GM21576 (cell line): Measurements from ENCODE around the gene AGAP5.
"Not testable (repeated sequence)": the region's sequence is repeated elsewhere in the genome, so short reads cannot be mapped to it uniquely, and the experiment has no call there.

Experiments used
- ATAC-seq: cut with Tn5 transposase; IDR thresholded peaks from one replicate; pipeline ENCODE4 v1.9.1; 2021; ENCODE audit warnings: mild to moderate bottlenecking, moderate library complexity; ENCODE audit not compliant: unreplicated experiment

The AGAP5 gene

GRCh38 chr10:73662705-73663104 lies 35.2 kb downstream of the AGAP5 start:
- ATAC-seq, result not testable (repeated sequence)

DNA sequence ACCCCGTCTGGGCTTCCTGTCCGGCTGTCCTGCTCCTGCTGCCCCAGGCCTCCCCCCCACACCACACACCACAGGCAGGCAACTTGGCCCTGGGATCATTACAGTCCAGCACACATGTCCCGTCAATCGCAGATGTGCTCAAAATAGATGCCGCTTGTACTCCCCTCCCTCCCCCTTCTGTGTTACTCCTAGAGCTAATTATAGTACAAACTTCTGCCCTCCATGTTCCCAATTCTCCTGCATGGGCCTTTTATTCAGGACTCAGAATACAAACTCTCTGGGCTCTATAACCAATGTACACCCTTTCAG lies 42.0 kb downstream of the AGAP5 start, which contains the start of gene SYNPO2L:
TSS of gene SYNPO2L (minus strand) at position 40 of the 309 bp plus-strand sequence. CDS start 107 bp downstream, outside the sequence.
- ATAC-seq, result no peak

GRCh38 chr10:73655257-73655989 lies 42.5 kb downstream of the AGAP5 start:
- ATAC-seq, result no peak

DNA sequence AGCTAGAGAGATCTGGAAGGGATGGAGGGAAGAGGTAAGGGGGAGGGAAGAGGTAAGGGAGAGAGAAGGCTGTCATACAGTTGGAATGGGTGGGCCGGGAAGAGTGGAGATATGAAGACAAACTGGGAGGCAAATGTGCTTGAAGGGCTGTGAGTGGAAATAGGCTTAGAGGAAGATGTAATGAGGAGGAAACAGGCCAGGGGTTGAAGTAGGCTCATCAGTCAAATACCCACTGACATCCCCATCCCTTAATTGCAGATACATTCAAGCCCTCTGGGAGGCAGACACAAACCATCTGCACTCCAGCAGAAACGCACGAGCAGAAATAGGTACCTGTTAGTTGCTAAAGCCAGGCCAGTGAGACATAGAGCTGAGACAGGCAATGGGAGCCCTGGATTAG lies 44.2 kb downstream of the AGAP5 start:
- no peak for ATAC-seq

DNA sequence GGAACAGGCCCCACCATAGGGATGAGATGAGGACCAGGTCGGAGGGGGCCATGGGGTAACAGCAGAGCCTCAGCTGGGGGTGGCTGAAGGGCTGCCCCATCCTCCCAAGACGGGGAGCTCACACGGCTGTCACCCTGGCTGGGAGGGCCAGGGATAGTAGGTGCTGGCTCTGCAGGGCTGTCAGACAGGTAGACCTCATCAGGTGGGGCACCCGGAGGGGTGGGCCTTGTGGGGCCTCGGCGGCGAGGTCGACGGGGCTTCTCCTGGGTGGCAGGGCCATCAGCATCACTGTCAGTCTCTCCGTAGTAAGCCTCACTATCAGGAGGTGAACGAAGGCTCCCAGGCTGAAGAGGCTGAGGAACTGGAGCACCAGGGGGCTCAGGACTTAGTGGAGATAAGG lies 44.7 kb downstream of the AGAP5 start:
- ATAC-seq, result no peak

- ATAC-seq, result peak; percentile 48
Observed at GRCh38 chr10:73650537-73651331, 47.2 kb downstream of the AGAP5 start.

DNA sequence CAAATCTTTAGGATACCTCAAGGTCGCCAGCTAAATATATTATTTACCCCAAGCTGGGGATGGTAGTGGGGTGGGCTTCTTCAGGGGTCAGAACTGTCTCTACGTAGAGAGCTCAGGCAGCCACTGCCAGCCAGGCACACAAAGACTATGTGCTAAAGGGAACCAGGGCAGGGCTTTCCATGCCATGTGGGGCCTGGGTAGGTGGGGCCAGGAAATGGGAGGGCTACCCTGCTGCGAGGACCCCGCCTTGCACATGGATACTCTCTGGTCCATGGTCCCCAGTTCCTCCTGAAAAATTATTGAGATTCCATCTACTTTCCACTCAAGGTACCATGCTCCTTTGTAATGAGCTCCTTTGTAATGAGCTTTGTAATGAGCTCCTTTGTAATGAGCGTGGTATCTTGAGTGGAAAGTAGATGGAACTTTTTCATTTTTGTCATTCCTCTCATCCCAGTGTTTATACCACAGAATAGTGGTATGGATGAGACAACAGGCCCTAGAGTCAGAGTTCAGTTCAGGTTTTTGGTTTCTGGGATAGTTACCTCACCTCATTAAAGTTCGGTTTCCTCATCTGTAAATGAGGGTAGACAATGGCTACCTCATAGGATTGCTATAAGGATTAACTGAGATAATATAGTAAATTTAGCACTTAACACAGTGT lies 47.9 kb downstream of the AGAP5 start:
- no peak for ATAC-seq

GRCh38 chr10:73648975-73649829 lies 48.7 kb downstream of the AGAP5 start:
- ATAC-seq, result no peak

DNA sequence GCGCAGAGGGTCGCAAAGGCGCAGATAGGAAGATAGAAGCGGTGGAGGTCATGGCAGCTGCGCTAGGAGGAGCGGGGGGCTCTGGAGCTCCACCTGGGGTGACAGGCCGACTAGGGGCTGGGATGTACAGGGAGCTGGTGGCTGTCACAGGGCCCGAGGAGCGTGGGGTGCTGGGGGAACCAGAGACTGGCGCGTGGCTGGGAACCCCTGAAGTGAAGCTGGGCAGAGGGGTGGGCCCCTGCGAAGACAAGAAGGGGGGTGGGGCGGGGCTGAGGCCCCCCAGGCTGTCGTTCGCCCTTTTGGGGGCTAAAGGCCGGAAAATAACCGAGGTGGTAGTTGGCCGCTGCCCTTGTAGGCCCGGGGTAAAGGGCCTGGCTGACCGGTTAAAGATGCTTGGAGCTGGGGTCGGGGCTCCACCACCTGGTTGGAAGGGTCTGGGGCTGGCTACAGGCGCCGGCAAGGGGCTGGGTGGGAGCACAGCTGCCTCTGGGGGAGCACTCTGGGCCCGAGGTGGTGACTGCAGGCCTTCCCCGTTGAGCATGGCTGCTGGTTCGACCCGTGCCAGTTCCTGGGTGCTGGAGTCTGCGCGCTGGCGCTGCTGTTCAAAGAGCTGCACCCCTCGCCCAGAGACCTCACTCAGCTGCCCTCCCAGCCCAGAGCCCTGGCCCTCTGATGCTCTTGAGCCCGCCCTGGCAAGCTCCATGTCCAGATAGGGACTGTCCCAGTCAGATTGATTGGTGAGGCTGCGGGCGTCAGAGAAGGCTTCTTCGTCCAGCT lies 49.8 kb downstream of the AGAP5 start:
- no peak for ATAC-seq

- ATAC-seq, result no peak
Observed at GRCh38 chr10:73647211-73647874, 50.6 kb downstream of the AGAP5 start.

DNA sequence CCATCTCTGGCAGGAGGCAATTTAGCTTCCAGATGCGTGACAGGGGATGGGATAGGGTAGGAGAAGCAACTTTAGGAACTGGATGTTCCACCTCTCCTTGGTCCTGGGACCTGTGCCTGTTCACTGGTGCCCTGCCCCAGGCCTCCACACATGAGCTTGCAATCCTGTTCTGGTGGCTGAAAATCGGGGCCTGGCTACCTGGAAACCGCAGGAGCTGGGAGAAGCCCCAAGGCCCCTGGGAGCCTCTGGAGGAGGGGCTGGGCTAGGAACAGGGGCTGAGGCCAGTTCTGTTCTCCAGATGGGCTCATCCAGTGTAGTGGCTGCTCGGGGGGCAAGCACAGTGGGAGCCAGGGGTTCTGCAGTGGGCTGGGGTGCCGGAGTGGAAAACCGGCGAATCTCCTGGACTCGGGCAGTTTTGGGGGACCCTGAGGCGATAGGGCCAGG lies 51.3 kb downstream of the AGAP5 start:
- ATAC-seq, result no peak

GRCh38 chr10:73645251-73645650 lies 52.7 kb downstream of the AGAP5 start:
- no peak for ATAC-seq

GRCh38 chr10:73644767-73645166 lies 53.1 kb downstream of the AGAP5 start:
- ATAC-seq, result no peak

GRCh38 chr10:73644015-73644743 lies 53.7 kb downstream of the AGAP5 start:
- no peak for ATAC-seq

DNA sequence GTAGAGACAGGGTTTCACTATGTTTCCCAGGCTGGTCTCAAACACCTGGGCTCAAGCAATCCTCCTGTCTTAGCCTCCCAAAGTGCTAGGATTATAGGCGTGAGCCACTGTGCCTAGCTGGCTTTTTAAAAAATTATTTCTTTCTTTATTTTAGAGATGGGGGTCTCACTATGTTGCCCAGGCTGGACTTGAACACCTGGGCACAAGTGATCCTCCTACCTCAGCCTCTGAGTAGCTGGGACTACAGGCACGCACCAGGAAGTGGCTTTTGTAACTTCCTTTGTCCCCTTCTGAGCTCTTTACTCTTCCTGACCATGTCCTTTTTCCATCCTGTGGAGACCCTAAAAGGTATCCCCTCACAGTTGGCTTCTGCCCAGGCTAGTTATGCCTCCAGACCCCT lies 54.5 kb downstream of the AGAP5 start:
- ATAC-seq, result no peak

GRCh38 chr10:73641328-73642060 lies 56.4 kb downstream of the AGAP5 start, which contains the start of gene MYOZ1:
TSS of gene MYOZ1 (minus strand) at chr10:73641474. CDS start at chr10:73640017, 1,457 bp downstream.
- ATAC-seq, result no peak

GRCh38 chr10:73639286-73639685 lies 58.6 kb downstream of the AGAP5 start:
- ATAC-seq, result no peak

DNA sequence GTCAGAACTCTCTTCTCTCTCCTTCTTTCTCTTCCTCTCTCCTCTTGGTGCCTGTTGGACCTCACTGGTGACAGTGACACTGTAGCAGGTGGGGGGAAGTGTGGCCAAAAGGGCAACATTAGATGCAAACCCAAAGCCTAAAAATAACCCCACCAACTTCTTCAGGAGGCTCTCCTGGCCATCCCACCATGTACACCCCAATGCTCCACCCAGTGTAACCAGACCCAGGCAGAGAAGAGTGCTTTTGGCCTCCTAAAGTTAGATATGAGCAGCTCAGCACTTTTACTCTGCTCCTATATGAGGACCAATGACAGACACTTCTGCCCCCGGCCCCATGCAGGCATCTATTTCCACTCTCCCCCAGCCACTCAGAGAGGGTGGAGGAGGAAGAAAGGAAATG lies 62.1 kb downstream of the AGAP5 start:
- ATAC-seq, result no peak
